Sciatic nerve (tissue), 2 donors: ENCODE measurements around the gene CLMP. TPM values are rescaled to one million over a fixed set of nuclear protein-coding genes. Genes with fewer than 3 reads are reported as not detected.
"Not testable (repeated sequence)": the region's sequence is repeated elsewhere in the genome, so short reads cannot be mapped to it uniquely, and the experiment has no call there.

Source experiments
- ATAC-seq: fragments of 200-7000 bp; cut with Tn5 transposase; one replicate; pipeline ENCODE4 v1.9.1; 2020; ENCODE audit warnings: mild to moderate bottlenecking, moderate library complexity
- DNase-seq: peaks from one replicate; pipeline ENCODE4 v3.0.0-alpha.2; 2020; ENCODE audit warnings: low spot score
- intact Hi-C: fragments of 100-400 bp; cut with DNase I; formaldehyde crosslinking; loops from one replicate; pipeline ENCODE4 v1.14.2; 2022
- total RNA-seq: library from RNA; stranded (reverse); fragmentation: NEBNext Ultra II Directional; extraction: Animal tissue kit (Norgen Biotek cat#: 25700); gene quantifications from one replicate; pipeline ENCODE4 v1.2.1, GENCODE V29; 2021
- donor health status: DM: no; HTN: no; CAD: no.
- donor health status: DM: no; HTN: no; CAD: no.

CLMP gene
- total RNA-seq, 1 donor from 2014 or later: 74.6 TPM

- DNase-seq: no peak
- ATAC-seq: no peak
- intact Hi-C loops: no loop called here
These were observed 24.1 kb upstream of the CLMP start for GRCh38 chr11:123219066-123219690.

GRCh38 chr11:123218451-123218850, 23.4 kb upstream of the CLMP start:
- intact Hi-C loops: no loop called here
- no peak for DNase-seq
- ATAC-seq: no peak

- intact Hi-C loops: no loop called here
- ATAC-seq (no peak), DNase-seq (no peak)
These were observed 22.8 kb upstream of the CLMP start for GRCh38 chr11:123217897-123218296.

- intact Hi-C loops: no loop called here
- no peak for DNase-seq
- no peak for ATAC-seq
These were observed 21.2 kb upstream of the CLMP start for GRCh38 chr11:123216249-123216648.

- DNase-seq: no peak
- no peak for ATAC-seq
- intact Hi-C loops: no loop called here
These were observed 19.9 kb upstream of the CLMP start for GRCh38 chr11:123214940-123215339.

- intact Hi-C loops: no loop called here
- ATAC-seq: no peak
- DNase-seq: no peak
These were observed 19.3 kb upstream of the CLMP start for GRCh38 chr11:123214396-123214795.

GRCh38 chr11:123213307-123213771, 18.3 kb upstream of the CLMP start:
- ATAC-seq (no peak), DNase-seq (no peak)
- intact Hi-C loops: no loop called here

- intact Hi-C loops: no loop called here
- ATAC-seq (no peak), DNase-seq (no peak)
These were observed 17.4 kb upstream of the CLMP start for GRCh38 chr11:123212406-123212805.

GRCh38 chr11:123211981-123212380, 16.9 kb upstream of the CLMP start:
- DNase-seq (no peak), ATAC-seq (no peak)
- intact Hi-C loops: no loop called here

GRCh38 chr11:123211149-123211852, 16.3 kb upstream of the CLMP start:
- no peak for ATAC-seq
- intact Hi-C loops: no loop called here
- DNase-seq: no peak

- intact Hi-C loops: no loop called here
- DNase-seq (no peak), ATAC-seq (no peak)
These were observed 14.5 kb upstream of the CLMP start for GRCh38 chr11:123209591-123209990.

GRCh38 chr11:123206791-123207434, 11.9 kb upstream of the CLMP start:
- no peak for DNase-seq
- ATAC-seq: peak; percentile 69
- intact Hi-C loops: no loop called here

GRCh38 chr11:123206055-123206454, 11.0 kb upstream of the CLMP start:
- intact Hi-C loops: not testable (repeated sequence)

GRCh38 chr11:123203934-123204333, 8.9 kb upstream of the CLMP start:
- no peak for DNase-seq
- ATAC-seq: peak; percentile 5
- intact Hi-C loops: no loop called here

More at GRCh38 chr11:123206055-123206454, 11.0 kb upstream of the CLMP start:
- ATAC-seq, DNase-seq: not testable (repeated sequence)

GRCh38 chr11:123203471-123203870, 8.4 kb upstream of the CLMP start:
- intact Hi-C loops: no loop called here
- ATAC-seq: no peak

GRCh38 chr11:123202155-123203151, 7.4 kb upstream of the CLMP start:
- intact Hi-C loops: no loop called here
- DNase-seq (no peak), ATAC-seq (peak; percentile 90)

More at GRCh38 chr11:123203471-123203870, 8.4 kb upstream of the CLMP start:
- DNase-seq: no peak

GRCh38 chr11:123200264-123200663, 5.2 kb upstream of the CLMP start:
- DNase-seq (no peak), ATAC-seq (no peak)
- intact Hi-C loops: no loop called here

GRCh38 chr11:123197711-123198110, 2.7 kb upstream of the CLMP start:
- DNase-seq (no peak), ATAC-seq (no peak)
- intact Hi-C loops: no loop called here
